DMS 273 (cell line): Measurements from ENCODE around the gene CCR4.
"Not testable (repeated sequence)": the region's sequence is repeated elsewhere in the genome, so short reads cannot be mapped to it uniquely, and the experiment has no call there.

Source experiments
- DNase-seq: peaks from one replicate; lab custom pipeline; 2025; ENCODE audit not compliant: unreplicated experiment; lab: John Stamatoyannopoulos, UW

The CCR4 gene

GRCh38 chr3:32977861-32978260 lies 26.4 kb downstream of the CCR4 start:
- DNase-seq, result no peak

- DNase-seq, result no peak
These were observed 26.9 kb downstream of the CCR4 start for GRCh38 chr3:32978331-32978730.

GRCh38 chr3:32983124-32983523 lies 31.7 kb downstream of the CCR4 start:
- DNase-seq, result no peak

GRCh38 chr3:32984918-32985317 lies 33.5 kb downstream of the CCR4 start:
- DNase-seq, result not testable (repeated sequence)

- no peak for DNase-seq
These were observed 37.7 kb downstream of the CCR4 start for GRCh38 chr3:32989171-32989570.

GRCh38 chr3:32990116-32990515 lies 38.7 kb downstream of the CCR4 start:
- DNase-seq, result no peak

GRCh38 chr3:32991781-32992180 lies 40.3 kb downstream of the CCR4 start:
- DNase-seq, result no peak

- DNase-seq, result no peak
These were observed 40.9 kb downstream of the CCR4 start for GRCh38 chr3:32992310-32992686.

- no peak for DNase-seq
These were observed 42.6 kb downstream of the CCR4 start for GRCh38 chr3:32994045-32994444.

- DNase-seq, result no peak
These were observed 43.7 kb downstream of the CCR4 start for GRCh38 chr3:32995098-32995497.

GRCh38 chr3:32996048-32996754 lies 44.8 kb downstream of the CCR4 start:
- DNase-seq, result no peak

- DNase-seq, result no peak
These were observed 45.3 kb downstream of the CCR4 start for GRCh38 chr3:32996755-32997091.

GRCh38 chr3:32998631-32999451 lies 47.4 kb downstream of the CCR4 start:
- DNase-seq, result no peak

- DNase-seq, result no peak
These were observed 49.4 kb downstream of the CCR4 start for GRCh38 chr3:33000691-33001385.

- no peak for DNase-seq
These were observed 50.4 kb downstream of the CCR4 start for GRCh38 chr3:33001889-33002288.

GRCh38 chr3:33003308-33003707 lies 51.9 kb downstream of the CCR4 start:
- no peak for DNase-seq

- DNase-seq, result no peak
These were observed 52.8 kb downstream of the CCR4 start for GRCh38 chr3:33004205-33004604.

GRCh38 chr3:33004961-33005360 lies 53.5 kb downstream of the CCR4 start:
- DNase-seq, result no peak
